Stimulated activated CD4-positive, alpha-beta T cell treated with anti-CD3 and anti-CD28 coated beads, Interleukin-2, amount 100 ng/mL, for 24 hours (primary cell): ENCODE measurements around the gene DNAH14.
"Not testable (repeated sequence)": the region's sequence is repeated elsewhere in the genome, so short reads cannot be mapped to it uniquely, and the experiment has no call there.

Experiments used
- DNase-seq, 2 donors: peaks; one replicate each; pipeline ENCODE4 v3.0.0-alpha.2; 2020

Gene DNAH14

GRCh38 chr1:225355863-225356262, 426.4 kb downstream of the DNAH14 start:
- DNase-seq, result no peak

DNA sequence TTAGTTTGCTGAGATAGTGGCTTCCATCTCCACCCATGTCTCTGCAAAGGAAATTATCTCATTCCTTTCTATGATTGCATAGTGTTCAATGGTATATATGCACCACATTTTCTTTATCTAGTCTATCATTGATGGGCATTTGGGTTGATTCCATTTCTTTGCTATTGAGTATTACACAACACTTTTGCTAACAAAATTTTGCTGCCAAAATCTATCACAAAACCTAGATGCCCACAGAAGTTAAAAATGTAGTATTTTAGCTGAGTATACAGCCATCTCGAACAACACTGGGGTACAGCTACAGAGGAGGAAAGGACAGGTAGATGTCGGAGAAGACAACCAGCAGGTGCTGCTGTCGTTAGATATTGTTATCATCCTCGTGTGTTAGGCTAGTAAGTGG, 430.6 kb downstream of the DNAH14 start:
- DNase-seq, result no peak

DNA sequence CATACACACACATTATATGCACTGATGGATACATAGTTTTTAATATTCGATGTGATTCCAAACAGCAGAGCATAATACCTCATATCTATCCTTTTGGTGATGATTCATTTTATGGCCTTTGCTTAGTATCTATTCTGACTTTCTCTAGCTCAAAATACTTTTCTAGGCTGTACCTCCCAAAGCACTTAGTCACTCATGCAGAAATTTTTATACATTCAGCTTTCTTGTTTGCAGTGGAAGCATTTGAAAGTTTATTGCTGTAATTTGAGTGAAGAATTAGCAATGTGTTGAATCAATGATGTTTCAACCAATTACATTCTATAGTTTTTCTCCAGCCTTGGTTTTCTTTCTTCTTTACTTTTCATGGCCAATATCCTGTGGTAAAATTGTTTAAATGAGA, 431.7 kb downstream of the DNAH14 start:
- no peak for DNase-seq

DNA sequence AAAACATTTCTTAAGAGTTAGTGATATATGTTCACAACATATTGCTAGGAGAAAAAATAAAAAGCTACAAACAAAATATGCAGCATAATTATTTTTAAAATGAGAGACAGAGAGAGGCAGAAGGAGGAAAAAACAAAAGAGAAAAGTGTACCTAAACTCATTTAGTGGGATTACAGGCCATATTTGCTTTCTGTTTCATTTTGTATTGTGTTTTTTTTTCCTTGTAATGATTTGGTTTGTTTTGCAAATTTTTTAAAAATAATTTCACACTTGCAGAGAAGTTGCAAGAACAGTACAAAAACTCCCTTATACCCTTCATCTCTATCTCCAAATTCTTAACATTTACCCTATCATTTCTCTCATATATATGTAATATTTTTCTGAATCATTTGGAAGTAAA, 433.3 kb downstream of the DNAH14 start:
- DNase-seq, result no peak

GRCh38 chr1:225364439-225364838, 435.0 kb downstream of the DNAH14 start:
- no peak for DNase-seq

DNA sequence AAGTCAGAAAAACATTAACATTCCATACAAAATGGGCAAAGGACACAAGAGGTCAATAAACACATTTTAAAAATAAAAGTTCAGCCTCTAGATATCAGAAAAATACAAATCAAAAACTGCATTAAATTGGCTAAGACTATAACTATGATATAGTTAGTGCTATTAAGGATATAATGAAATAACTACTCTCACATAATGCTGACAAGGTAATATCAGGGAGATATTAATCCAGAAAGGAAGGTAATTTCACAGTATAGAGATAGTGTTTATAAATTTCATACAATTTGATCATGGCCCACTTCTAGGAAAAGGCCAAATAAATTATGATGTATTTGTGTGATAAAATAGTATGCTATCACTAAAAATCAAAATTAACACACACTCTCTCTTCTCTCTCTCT, 436.5 kb downstream of the DNAH14 start:
- DNase-seq, result no peak

GRCh38 chr1:225366552-225366951, 437.1 kb downstream of the DNAH14 start:
- DNase-seq, result no peak

- no peak for DNase-seq
These were observed 438.6 kb downstream of the DNAH14 start for GRCh38 chr1:225368036-225368552.

DNA sequence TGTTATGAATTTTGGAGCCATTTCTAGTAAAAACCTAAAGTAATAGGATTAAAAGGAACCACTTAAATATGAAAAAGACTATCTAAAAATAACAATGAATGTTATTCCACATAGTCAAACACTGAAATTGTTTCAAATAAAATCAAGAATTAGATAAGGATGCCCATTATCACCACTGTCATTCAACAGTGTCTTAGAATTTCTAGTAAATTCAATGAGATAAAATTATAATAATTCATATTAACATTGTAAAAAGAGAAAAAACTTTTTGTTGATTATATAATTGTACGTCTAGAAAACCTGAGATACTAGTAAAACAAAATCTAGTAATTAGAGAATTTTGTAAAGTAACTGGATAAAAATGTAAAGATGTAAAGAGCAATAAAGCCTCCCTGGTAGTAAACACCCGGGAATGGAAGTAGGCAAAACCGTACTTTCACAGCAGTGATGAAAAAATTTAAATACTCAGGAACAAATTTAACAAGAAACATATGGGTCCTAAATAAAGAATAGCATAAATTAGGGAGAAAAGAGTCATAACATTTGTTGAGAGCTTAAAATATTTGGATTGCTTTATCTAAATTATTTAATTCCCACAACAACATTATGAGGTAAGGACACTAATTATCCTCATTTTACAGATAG, 442.0 kb downstream of the DNAH14 start:
- DNase-seq, result no peak

- no peak for DNase-seq
These were observed 443.7 kb downstream of the DNAH14 start for GRCh38 chr1:225373155-225373554.

GRCh38 chr1:225374996-225375395, 445.5 kb downstream of the DNAH14 start:
- no peak for DNase-seq

GRCh38 chr1:225378880-225379279, 449.4 kb downstream of the DNAH14 start:
- no peak for DNase-seq

DNA sequence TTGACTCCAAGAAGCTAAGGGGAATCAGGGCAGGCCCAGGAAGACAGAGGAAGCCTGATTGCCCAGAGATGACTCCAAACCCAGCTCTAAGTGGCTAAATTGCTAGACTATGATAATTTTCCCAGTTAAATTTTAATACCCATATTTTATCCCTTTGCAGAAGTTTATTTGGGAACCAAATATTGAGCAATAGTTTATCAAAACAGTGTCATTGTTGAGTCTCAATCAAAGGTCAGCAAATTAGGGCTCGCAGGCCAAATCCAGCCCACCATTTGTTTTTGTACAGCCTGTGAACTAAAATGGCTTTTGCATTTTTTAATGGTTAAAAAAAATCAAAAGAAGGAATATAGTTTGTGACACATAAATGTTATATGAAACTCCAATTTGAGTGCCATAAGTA, 451.2 kb downstream of the DNAH14 start:
- DNase-seq, result no peak

DNA sequence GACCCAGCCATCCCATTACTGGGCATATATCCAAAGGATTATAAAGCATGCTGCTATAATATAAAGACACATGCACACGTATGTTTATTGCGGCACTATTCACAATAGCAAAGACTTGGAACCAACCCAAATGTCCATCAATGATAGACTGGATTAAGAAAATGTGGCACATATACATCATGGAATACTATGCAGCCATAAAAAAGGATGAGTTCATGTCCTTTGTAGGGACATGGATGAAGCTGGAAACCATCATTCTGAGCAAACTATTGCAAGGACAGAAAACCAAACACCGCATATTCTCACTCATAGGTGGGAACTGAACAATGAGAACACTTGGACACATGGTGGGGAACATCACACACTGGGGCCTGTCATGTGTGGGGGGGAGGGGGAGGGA, 457.4 kb downstream of the DNAH14 start:
- not testable (repeated sequence) for DNase-seq

DNA sequence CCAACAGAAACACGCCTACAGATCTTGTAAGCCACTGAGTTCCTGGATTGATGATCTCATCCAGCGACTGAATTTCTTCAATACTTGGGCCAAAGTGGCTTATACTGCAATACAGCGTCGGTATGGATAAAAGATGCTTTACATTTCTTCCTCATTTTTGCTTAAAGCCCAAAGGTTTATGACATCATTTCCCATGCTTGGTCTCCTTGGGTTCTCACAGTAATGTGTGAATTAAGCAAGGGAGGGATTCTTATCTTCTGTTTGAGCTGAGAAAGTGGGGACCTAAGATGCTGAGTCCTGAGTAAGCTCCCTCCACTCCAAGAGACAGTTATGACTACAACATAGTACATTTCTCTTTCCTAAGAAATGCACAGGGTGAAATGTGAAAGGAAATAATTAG, 458.9 kb downstream of the DNAH14 start:
- DNase-seq, result no peak

DNA sequence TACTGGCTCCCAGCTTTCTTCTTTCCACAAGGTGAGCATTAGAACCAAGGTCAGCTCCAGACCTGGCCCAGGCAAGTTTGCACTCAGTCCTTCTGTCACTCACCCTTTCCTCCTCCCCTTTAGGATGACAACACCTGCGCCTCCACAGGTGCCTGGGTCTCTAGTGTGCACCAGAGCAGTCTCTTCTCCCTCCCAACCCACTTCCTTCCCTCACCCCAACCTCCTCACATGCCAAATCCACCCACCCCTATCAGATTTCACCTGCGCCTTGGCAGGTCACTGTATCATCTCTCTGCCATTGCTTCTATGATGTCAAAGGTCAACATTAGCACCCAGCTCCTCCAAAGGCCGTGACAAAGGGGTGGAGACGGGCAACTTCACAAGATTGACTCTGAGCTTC, 460.4 kb downstream of the DNAH14 start:
- DNase-seq, result no peak

GRCh38 chr1:225396357-225396756, 466.9 kb downstream of the DNAH14 start:
- no peak for DNase-seq

DNA sequence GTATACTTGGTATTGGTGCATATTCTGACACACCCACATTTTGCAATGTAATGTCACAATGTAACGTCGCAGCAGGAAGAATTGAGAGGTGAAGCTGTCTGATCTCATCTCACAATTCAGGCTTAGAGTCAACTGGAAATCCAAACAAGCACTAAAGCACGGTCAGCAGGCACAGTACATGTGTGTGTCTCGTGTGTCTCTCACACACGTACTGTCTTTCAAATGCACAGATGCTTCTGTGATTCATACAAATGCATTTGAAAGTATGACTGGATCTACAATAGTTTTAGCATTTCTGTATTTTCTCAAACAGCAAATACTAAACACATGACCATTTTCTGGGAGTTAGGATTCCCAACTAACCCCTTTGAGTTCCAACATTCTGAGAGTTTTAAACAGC, 471.5 kb downstream of the DNAH14 start:
- no peak for DNase-seq

- DNase-seq, result no peak
These were observed 477.7 kb downstream of the DNAH14 start for GRCh38 chr1:225406976-225407725.

DNA sequence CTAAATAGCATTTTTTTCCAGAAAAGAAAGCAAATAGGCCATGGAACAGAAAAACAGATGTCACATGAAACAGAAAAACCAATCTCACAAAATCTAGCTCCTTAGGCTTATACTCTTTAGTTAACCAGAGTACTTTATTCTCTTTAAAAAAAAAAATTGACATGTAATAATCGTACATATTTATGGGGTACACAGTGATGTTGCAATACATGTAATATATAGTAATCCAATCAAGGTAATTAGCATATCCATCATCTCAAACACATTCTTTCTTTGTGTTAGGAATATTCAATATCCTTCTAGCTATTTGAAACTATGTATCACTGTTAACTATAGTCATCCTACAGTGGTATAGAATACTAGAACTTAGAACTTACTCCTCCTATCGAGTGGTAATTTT, 478.3 kb downstream of the DNAH14 start:
- DNase-seq, result no peak

- DNase-seq, result no peak
These were observed 478.8 kb downstream of the DNAH14 start for GRCh38 chr1:225408249-225408648.

GRCh38 chr1:225409051-225409450, 479.6 kb downstream of the DNAH14 start:
- DNase-seq, result no peak

DNA sequence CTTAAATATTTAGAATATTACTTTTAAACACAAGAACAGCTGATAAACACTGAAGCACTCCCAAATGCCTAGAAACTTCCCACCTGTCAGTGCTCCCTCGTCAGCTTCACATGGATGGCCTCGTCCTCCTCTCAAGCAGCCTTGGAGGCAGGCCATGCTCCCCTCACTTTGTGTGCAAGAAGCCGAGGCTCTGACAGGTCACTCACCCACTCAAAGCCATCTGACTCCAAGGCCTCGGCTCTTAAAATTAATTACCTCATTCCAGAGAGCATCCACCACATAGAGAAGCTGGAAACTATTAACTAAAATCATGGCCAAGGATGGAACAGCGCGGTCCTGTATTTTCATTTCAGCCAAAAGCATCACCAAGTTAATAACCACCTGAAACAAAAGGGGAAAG, 480.6 kb downstream of the DNAH14 start:
- no peak for DNase-seq

DNA sequence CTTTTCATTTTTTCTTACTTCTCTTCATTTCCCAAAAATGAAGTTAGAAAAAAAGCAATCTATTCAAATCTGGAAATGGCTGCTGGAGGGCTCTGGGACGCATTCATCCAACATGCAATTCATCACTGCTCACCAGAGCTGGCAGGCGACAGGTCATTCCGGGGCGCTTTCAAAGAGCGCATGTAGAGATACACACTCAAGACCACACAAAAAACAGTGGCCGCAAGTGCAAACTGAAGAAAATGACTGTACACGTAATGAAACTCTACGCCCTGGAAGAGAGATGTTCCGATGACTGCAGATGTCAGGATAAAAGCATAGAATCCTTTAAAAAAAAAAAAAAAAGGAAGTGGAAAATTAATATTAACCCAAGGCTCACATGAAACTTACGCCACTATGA, 482.8 kb downstream of the DNAH14 start:
- no peak for DNase-seq
